HG03196 (cell line): Measurements from ENCODE around the gene VGLL4.

Experiments
- ATAC-seq: cut with Tn5 transposase; IDR thresholded peaks from one replicate; pipeline ENCODE4 v1.9.1; 2021; ENCODE audit not compliant: unreplicated experiment

VGLL4 gene

GRCh38 chr3:11653298-11654055 is 9.8 kb upstream of the VGLL4 start:
- no peak for ATAC-seq

- no peak for ATAC-seq
These were observed 8.2 kb upstream of the VGLL4 start for GRCh38 chr3:11651900-11652299.

- ATAC-seq, result no peak
These were observed 7.8 kb upstream of the VGLL4 start for GRCh38 chr3:11651477-11651876.

GRCh38 chr3:11650391-11650790 is 6.7 kb upstream of the VGLL4 start:
- no peak for ATAC-seq

GRCh38 chr3:11648735-11649134 is 5.0 kb upstream of the VGLL4 start:
- no peak for ATAC-seq

GRCh38 chr3:11643201-11643603 is 513 bp downstream of the VGLL4 start:
- ATAC-seq, result no peak

DNA sequence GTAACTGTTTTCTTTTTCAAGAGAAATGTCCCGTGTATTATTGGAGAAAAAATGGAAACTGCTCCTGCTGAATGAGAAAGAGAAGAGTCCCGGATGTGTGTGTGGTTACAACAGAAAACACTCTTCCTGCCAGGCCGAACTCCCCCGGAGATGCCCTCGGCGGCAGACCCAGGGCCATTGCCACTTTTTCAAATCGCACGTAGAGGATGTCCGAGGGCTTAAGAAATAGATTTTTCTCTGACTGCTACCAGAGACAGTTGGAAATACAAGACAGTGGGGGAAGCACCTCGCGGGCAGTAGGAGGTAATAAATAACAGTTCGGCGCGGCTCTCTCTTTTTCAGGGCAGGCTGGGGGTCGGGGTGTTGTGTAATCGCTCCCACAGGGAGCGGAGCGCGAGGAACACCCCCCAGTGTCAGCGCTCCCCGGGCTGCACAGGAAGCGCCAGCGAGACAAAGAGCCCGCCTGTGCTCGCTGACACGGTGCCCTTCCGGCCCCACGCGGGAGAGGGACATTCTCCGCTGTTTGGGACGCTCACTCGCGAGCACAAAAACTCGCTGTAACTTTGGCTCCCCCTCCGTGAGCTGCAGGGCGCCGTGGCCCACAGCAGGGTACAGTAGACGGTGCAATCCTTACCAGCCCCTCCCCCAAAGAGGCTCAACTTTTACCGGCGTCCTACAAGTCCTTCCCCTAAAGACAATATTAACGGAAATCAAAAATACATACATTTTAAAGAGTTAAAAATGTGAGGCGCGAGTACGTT is 1.1 kb downstream of the VGLL4 start:
- ATAC-seq, result peak; percentile 62

GRCh38 chr3:11641683-11642430 is 1.9 kb downstream of the VGLL4 start:
- no peak for ATAC-seq

- no peak for ATAC-seq
These were observed 2.4 kb downstream of the VGLL4 start for GRCh38 chr3:11641316-11641682.

GRCh38 chr3:11640009-11640673 is 3.6 kb downstream of the VGLL4 start:
- no peak for ATAC-seq

DNA sequence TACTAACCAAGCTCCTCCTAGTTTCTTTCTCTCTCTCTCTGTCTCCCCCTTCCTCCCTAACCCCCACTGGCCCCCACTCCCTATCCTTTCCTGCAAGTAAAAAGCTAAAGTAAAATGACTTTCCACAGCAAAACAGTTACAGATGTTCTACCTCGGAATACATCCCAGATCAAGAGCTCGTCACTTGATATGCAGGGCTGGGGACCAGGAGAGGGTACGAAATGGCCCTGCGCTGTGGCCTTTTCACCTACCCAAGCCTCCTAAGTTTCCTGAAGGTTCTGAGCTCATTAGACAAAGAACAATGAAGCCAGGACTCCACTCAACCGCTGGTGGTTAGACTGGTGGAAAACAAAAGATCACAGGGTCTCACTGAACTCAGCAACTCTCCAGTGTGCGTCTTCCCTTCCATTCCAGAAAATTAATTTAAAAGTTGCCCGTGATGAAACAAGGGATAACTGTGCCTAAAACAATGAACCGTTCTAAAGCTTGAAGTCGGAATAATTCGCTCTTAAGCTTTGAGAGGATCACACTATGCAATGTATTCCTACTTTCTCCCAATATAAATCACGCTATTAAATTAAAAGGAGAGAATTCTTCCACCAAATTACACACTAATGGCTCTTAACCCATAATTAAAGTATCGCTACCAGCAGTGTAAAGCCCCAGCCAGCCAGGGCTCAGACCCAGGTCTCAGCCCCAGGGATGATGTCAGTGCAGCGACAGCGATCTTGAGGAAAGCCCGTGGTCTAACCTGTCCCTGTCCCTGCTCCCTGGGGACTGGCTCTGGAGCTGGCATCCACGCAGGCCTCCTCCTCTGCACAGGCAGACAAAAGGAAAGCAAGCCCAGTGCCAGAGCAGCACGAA is 5.0 kb downstream of the VGLL4 start:
- no peak for ATAC-seq

DNA sequence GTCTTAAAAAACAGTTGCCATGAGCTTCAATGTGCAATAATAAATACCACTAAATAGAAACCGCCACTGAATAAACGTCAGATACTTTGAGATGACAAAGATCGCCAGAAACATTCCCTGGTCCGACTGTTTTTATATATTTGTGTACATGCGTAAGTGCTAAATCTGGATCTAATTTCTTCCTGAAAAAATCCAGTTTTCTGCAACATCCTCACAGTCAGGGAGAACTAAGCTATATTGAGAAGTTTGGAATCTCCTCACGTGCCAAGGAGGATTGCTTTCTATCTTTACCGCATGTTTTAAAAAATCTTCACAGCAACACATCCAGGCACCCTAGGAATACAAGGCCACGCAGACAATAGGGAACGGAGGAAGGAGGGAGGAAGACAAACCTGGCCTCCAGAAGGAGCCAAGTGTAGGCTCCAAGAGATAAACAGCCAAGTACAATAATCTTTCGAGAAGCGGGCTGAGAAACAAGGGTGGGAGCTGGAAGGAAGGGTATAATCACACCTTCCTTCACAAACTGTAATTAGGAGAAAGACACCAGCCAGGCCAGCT is 5.7 kb downstream of the VGLL4 start:
- ATAC-seq, result no peak

DNA sequence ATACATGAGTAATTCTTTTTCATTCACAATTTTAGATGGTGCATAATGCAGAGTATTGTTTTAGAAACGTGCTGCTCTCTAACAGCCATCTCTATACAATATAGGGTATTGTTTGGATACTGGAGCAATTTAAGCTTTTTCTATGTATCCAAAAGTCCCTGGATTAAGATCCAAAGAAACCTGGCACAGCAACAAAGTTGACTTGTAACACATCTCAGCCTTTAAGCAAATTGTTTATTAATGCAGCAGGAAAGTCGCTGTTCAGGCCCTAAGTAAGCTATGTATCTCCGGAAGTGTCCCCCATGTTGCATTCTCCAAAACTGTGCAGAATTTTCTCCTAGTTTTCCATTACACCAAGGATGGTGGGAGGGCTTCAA is 7.3 kb downstream of the VGLL4 start:
- no peak for ATAC-seq

GRCh38 chr3:11635680-11636393 is 7.9 kb downstream of the VGLL4 start:
- ATAC-seq, result no peak

- no peak for ATAC-seq
These were observed 8.6 kb downstream of the VGLL4 start for GRCh38 chr3:11634974-11635612.

GRCh38 chr3:11634081-11634635 is 9.6 kb downstream of the VGLL4 start:
- ATAC-seq, result no peak

- ATAC-seq, result no peak
These were observed 10.7 kb downstream of the VGLL4 start for GRCh38 chr3:11632966-11633365.

GRCh38 chr3:11632564-11632963 is 11.2 kb downstream of the VGLL4 start:
- ATAC-seq, result no peak

GRCh38 chr3:11631820-11632219 is 11.9 kb downstream of the VGLL4 start:
- no peak for ATAC-seq
